ENCODE measurements around the gene TEX54. TPM values are rescaled to one million over a fixed set of nuclear protein-coding genes. Genes with fewer than 3 reads are reported as not detected.
"Not testable (repeated sequence)": the region's sequence is repeated elsewhere in the genome, so short reads cannot be mapped to it uniquely, and the experiment has no call there.

The TEX54 gene
- total RNA-seq, 3 donors from 2014 or later, result 1.6 TPM; not detected in 2

GRCh38 chr11:62865635-62866034 lies 33.0 kb upstream of the TEX54 start:
- H3K4me1 ChIP-seq, result no peaks in the 10 kb centered on the region
- no peak overlapping the region for H3K27ac ChIP-seq
- TF ChIP-seq, protein P1, sequence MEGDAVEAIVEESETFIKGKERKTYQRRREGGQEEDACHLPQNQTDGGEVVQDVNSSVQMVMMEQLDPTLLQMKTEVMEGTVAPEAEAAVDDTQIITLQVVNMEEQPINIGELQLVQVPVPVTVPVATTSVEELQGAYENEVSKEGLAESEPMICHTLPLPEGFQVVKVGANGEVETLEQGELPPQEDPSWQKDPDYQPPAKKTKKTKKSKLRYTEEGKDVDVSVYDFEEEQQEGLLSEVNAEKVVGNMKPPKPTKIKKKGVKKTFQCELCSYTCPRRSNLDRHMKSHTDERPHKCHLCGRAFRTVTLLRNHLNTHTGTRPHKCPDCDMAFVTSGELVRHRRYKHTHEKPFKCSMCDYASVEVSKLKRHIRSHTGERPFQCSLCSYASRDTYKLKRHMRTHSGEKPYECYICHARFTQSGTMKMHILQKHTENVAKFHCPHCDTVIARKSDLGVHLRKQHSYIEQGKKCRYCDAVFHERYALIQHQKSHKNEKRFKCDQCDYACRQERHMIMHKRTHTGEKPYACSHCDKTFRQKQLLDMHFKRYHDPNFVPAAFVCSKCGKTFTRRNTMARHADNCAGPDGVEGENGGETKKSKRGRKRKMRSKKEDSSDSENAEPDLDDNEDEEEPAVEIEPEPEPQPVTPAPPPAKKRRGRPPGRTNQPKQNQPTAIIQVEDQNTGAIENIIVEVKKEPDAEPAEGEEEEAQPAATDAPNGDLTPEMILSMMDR (IDR thresholded peaks at IDR 0.05), result no peak
- TF ChIP-seq POLR2AphosphoS5 (IDR thresholded peaks at IDR 0.05) (no peak), POLR2A (IDR thresholded peaks at IDR 0.05) (no peak)
- intact Hi-C loops (cut with DNase I; ENCODE audit: low total_unique reads), result loop anchor here (10.0 kb wide), 1 partner anchor 81 kb away; the partner anchor contains the start of gene TMEM179B
- H3K9me3 ChIP-seq, result no peaks in the 10 kb centered on the region
- no peaks in the 10 kb centered on the region for H3K27me3 ChIP-seq
- H3K36me3 ChIP-seq, result no peaks in the 10 kb centered on the region
- no peak overlapping the region for H3K4me3 ChIP-seq
- no peak for DNase-seq (ENCODE audit: low spot score in 2 of 2)

GRCh38 chr11:62863687-62864335 lies 31.2 kb upstream of the TEX54 start:
- no peaks in the 10 kb centered on the region for H3K36me3 ChIP-seq
- H3K27me3 ChIP-seq, result no peaks in the 10 kb centered on the region
- intact Hi-C loops (cut with DNase I; ENCODE audit: low total_unique reads), result loop anchor here (10.0 kb wide), 1 partner anchor 79 kb away; the partner anchor contains the start of gene TMEM179B
- H3K4me3 ChIP-seq, result no peak overlapping the region
- no peaks in the 10 kb centered on the region for H3K9me3 ChIP-seq
- DNase-seq (ENCODE audit: low spot score in 2 of 2), result no peak
- H3K4me1 ChIP-seq, result no peaks in the 10 kb centered on the region
- TF ChIP-seq, protein P1 (IDR thresholded peaks at IDR 0.05), result no peak
- TF ChIP-seq POLR2A (IDR thresholded peaks at IDR 0.05), result no peak
- TF ChIP-seq POLR2AphosphoS5 (IDR thresholded peaks at IDR 0.05), result no peak
- peak overlapping the region in 1 of 2 donors; percentile 21 for H3K27ac ChIP-seq

- H3K36me3 ChIP-seq; H3K4me3 ChIP-seq; H3K27me3 ChIP-seq; H3K27ac ChIP-seq; H3K9me3 ChIP-seq; H3K4me1 ChIP-seq; DNase-seq (ENCODE audit: low spot score in 2 of 2): not testable (repeated sequence)
- intact Hi-C loops (cut with DNase I; ENCODE audit: low total_unique reads), result loop anchor here (10.0 kb wide), 1 partner anchor 77 kb away; the partner anchor contains the start of gene TMEM179B
Measured at GRCh38 chr11:62861564-62862192, 29.0 kb upstream of the TEX54 start.

DNA sequence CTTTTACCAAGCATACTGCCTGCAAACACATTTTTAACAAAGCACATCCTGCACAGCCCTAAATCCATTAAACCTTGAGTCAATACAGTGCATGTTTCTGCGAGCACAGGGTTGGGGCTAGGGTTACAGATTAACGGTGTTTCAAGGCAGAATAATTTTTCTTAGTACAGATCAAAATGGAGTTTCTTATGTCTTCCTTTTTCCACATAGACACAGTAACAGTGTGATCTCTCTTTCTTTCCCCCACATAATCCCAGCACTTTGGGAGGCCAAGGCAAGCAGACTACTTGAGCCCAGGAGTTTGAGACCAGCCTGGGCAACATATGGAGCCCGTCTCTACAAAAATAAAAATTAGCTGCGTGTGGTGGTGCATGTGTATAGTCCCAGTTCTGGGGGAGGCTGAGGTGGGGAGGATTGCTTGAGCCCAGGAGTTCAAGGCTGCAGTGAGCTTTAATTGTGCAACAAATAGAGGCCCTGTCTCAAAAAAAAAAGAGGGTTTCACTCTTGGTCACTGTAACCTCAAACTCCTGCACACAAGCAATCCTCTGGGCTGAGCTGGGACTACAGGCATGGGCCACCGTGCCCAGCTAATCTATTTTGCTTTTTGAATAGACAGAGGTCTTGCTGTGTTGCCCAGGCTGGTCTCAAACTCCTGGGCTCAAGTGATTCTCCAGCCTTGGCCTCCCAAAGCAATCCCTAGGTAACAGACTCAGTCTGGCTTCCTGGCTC lies 28.4 kb upstream of the TEX54 start:
- Histone ChIP-seq H3K36me3 (no peaks in the 10 kb centered on the region), H3K27me3 (no peaks in the 10 kb centered on the region), H3K9me3 (no peaks in the 10 kb centered on the region), H3K4me3 (no peak overlapping the region), H3K4me1 (no peaks in the 10 kb centered on the region), H3K27ac (no peak overlapping the region)
- intact Hi-C loops (cut with DNase I; ENCODE audit: low total_unique reads), result loop anchor here (10.0 kb wide), 1 partner anchor 76 kb away; the partner anchor contains the start of gene TMEM179B
- TF ChIP-seq POLR2A (IDR thresholded peaks at IDR 0.05) (no peak), POLR2AphosphoS5 (IDR thresholded peaks at IDR 0.05) (no peak)
- TF ChIP-seq, protein P1 (IDR thresholded peaks at IDR 0.05), result no peak
- DNase-seq (ENCODE audit: low spot score in 2 of 2), result no peak

DNA sequence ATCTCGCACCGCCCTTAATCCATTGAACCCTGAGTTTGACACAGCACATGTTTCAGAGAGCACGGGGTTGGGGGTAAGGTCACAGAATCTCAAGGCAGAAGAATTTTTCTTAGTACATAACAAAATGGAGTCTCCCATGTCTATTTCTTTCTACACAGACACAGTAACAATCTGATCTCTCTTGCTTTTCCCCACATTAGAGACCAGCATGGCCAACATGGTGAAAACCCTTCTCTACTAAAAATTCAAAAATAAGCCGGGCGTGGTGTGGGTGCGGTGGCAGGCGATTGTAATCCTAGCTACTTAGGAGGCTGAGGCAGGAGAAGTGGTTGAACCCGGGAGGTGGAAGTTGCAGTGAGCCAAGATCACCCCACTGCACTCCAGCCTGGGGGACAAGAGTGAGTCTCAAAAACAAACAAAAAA lies 26.7 kb upstream of the TEX54 start:
- intact Hi-C loops (cut with DNase I; ENCODE audit: low total_unique reads); H3K4me1 ChIP-seq; DNase-seq (ENCODE audit: low spot score in 2 of 2); H3K9me3 ChIP-seq; H3K36me3 ChIP-seq; H3K4me3 ChIP-seq; H3K27me3 ChIP-seq: not testable (repeated sequence)
- peak overlapping the region in 1 of 2 donors; percentile 32 for H3K27ac ChIP-seq

DNA sequence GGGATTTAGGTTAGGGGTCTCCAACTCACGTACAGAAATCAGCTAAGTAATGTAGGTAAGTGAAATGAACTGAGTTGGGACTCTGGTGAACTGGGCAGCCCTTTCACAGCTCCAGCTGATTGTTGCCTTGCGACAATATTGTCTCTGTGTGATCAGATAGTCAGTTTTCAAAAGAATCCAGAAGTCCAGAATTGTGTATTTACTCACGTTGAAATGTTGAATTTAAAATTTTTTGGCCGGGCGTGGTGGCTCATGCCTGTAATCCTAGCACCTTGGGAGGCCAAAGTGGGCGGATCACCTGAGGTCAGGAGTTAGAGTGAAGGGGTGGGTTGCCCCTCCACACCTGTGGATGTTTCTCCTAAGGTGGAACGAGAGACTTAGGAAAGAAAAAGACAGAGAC lies 25.6 kb upstream of the TEX54 start:
- peak overlapping the region in 1 of 2 donors; percentile 57 for H3K27ac ChIP-seq
- H3K27me3 ChIP-seq, result no peaks in the 10 kb centered on the region
- no peak for DNase-seq (ENCODE audit: low spot score in 2 of 2)
- no peak overlapping the region for H3K4me3 ChIP-seq
- no peaks in the 10 kb centered on the region for H3K36me3 ChIP-seq
- no peak for TF ChIP-seq POLR2AphosphoS5 (IDR thresholded peaks at IDR 0.05)
- TF ChIP-seq POLR2A (IDR thresholded peaks at IDR 0.05), result no peak
- TF ChIP-seq, protein P1 (IDR thresholded peaks at IDR 0.05), result no peak
- no peaks in the 10 kb centered on the region for H3K9me3 ChIP-seq
- intact Hi-C loops (cut with DNase I; ENCODE audit: low total_unique reads), result no loop called here
- peaks cover 0 to 12% of the 10 kb centered on the region in 2 donors for H3K4me1 ChIP-seq

Data from breast epithelium (tissue), 4 donors.